CD4-positive, CD25-positive, alpha-beta regulatory T cell (primary cell): ENCODE data around the gene CD247. TPM values are rescaled to one million over a fixed set of nuclear protein-coding genes. Genes with fewer than 3 reads are reported as not detected.

Experiments used
- ATAC-seq, 2 donors: fragments of 150-1000 bp; cut with Tn5 transposase; one replicate each; pipeline ENCODE4 v1.10.0; 2021; ENCODE audit warnings: low read depth in 2 of 2, moderate number of reproducible peaks in 2 of 2, moderate library complexity in 1 of 2
- DNase-seq, 3 donors: peaks; one replicate each; pipeline versions ENCODE4 v3.0.0 to v3.0.0-alpha.2; 2012 to 2022; ENCODE audit warnings: mixed read lengths in 1 of 3
- H3K27ac ChIP-seq: one replicate; pipeline ENCODE4 v1.7.0; 2013; ENCODE audit warnings: mild to moderate bottlenecking, low read length; ENCODE audit not compliant: insufficient read depth, poor library complexity, severe bottlenecking
- H3K27me3 ChIP-seq: one replicate; pipeline ENCODE4 v1.7.0; 2013; ENCODE audit warnings: low read length; ENCODE audit not compliant: control insufficient read depth, insufficient read depth
- H3K36me3 ChIP-seq: one replicate; pipeline ENCODE4 v1.7.0; 2013; ENCODE audit warnings: mild to moderate bottlenecking, low read length, moderate library complexity; ENCODE audit not compliant: control insufficient read depth, insufficient read depth
- H3K4me1 ChIP-seq: 2 replicates; pipeline ENCODE4 v1.7.0; 2013; ENCODE audit warnings: mild to moderate bottlenecking, low read length; ENCODE audit not compliant: insufficient read depth, control insufficient read depth, poor library complexity, severe bottlenecking
- H3K4me3 ChIP-seq: one replicate; pipeline ENCODE4 v1.7.0; 2013; ENCODE audit warnings: low read depth, mild to moderate bottlenecking, low read length, moderate library complexity
- H3K9me3 ChIP-seq, 2 experiments: 1 replicate in 1 of 2; 2 replicates in 1 of 2; pipeline ENCODE4 v1.7.0; 2013; ENCODE audit warnings: low read length in 2 of 2, mild to moderate bottlenecking in 1 of 2, moderate library complexity in 1 of 2; ENCODE audit not compliant: control insufficient read depth in 2 of 2
- H3K27ac Mint-ChIP-seq, 3 donors: one replicate each; pipeline ENCODE4 v1.8.0; 2020 to 2022; ENCODE audit warnings: mild to moderate bottlenecking in 3 of 3, mixed read lengths in 3 of 3, moderate library complexity in 2 of 3
- H3K27me3 Mint-ChIP-seq: one replicate; pipeline ENCODE4 v1.8.0; 2022; ENCODE audit warnings: mild to moderate bottlenecking, mixed read lengths
- H3K36me3 Mint-ChIP-seq: one replicate; pipeline ENCODE4 v1.8.0; 2020; ENCODE audit warnings: mixed read lengths
- H3K4me1 Mint-ChIP-seq, 4 donors: one replicate each; pipeline ENCODE4 v1.8.0; 2020 to 2022; ENCODE audit warnings: mixed read lengths in 4 of 4, mild to moderate bottlenecking in 1 of 4
- H3K4me3 Mint-ChIP-seq, 4 donors: one replicate each; pipeline ENCODE4 v1.8.0; 2020 to 2022; ENCODE audit warnings: mild to moderate bottlenecking in 4 of 4, mixed read lengths in 4 of 4, moderate library complexity in 3 of 4
- H3K9me3 Mint-ChIP-seq, 7 donors: one replicate each; pipeline ENCODE4 v1.8.0; 2020 to 2022; ENCODE audit warnings: mixed read lengths in 7 of 7, mild to moderate bottlenecking in 3 of 7, moderate library complexity in 2 of 7
- polyA plus RNA-seq, 4 donors: library from polyadenylated mRNA; unstranded; fragments of 300-500 nt; fragmentation: Illumina TruSeq; gene quantifications; one replicate each; pipeline ENCODE4 v1.2.3, GENCODE V29; 2021
- total RNA-seq: library from RNA; stranded (reverse); gene quantifications from one replicate; pipeline ENCODE4 v1.2.3, GENCODE V29; 2022

The CD247 gene
- total and polyA plus RNA-seq, 5 donors from 2014 or later, result 410 to 718 (median 424) TPM

DNA sequence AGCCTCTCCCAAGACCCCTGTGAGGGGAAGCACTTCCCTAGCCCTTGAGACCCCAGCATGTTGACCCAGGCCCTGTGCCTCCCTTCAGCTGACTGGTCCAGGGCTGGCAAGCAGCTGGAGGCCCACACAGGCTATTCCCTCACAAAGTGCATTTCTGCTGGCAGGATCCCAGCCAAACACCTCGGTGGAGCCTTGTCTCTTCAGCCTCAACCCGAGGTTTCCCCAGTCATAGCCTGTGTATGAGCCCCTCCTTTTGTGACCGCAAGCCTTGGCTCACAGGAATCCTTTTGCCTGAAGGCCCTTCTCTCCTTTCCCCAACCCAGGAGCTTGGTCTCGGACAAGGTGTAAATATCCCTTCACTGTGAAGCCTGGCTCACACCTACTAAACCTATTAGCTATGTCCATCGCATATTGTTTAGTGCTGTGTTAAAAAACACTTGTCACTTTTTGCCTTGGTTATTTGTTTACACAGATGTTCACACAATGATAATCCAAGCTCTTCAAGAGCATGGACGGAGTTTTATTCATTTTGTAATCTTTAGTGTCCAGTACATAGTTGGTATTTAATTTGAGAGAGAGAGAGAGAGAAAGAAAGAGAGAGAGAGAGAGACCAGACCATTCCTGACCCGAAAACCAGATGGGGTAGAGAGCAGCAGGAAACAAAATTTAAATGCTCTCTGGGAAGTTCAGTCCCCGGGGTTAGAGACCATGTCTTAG, 8.5 kb upstream of the CD247 start:
- Mint-ChIP-seq H3K36me3 (no peaks in the 10 kb centered on the region), H3K27me3 (peaks cover 17% of the 10 kb centered on the region), H3K9me3 (no peaks in the 10 kb centered on the region), H3K4me1 (peaks cover 0 to 4% (median 1%) of the 10 kb centered on the region in 4 donors), H3K27ac (peak overlapping the region in 1 of 3 donors; percentile 61), H3K4me3 (no peak overlapping the region)
- Histone ChIP-seq H3K36me3 (no peaks in the 10 kb centered on the region), H3K4me3 (no peak overlapping the region), H3K9me3 (no peaks in the 10 kb centered on the region), H3K27me3 (no peaks in the 10 kb centered on the region), H3K4me1 (no peaks in the 10 kb centered on the region), H3K27ac (no peak overlapping the region)
- DNase-seq, result no peak
- ATAC-seq, result no peak

DNA sequence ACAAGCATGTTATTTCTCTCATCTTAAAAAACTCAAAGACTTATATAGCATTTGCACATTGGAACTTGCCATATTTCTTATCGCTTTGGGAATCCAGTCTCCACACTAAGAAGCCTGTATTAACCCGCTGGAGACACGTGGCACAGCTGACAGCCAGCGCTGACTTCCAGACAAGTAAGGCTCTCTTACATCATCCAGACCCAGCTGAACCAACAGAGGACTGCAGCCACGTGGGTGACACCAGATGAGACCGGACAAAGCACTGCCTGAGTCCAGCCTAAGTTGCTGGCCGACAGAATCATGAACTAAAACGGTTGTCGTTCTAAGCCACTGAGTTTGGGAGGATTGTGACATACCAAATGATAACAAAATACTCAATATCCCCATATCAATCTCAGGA, 6.3 kb upstream of the CD247 start:
- no peak for ATAC-seq
- Histone ChIP-seq H3K27ac (no peak overlapping the region), H3K4me3 (no peak overlapping the region), H3K27me3 (no peaks in the 10 kb centered on the region), H3K9me3 (no peaks in the 10 kb centered on the region), H3K4me1 (no peaks in the 10 kb centered on the region), H3K36me3 (no peaks in the 10 kb centered on the region)
- H3K27ac Mint-ChIP-seq, result no peak overlapping the region
- H3K9me3 Mint-ChIP-seq, result no peaks in the 10 kb centered on the region
- H3K36me3 Mint-ChIP-seq, result no peaks in the 10 kb centered on the region
- no peak overlapping the region for H3K4me3 Mint-ChIP-seq
- DNase-seq, result no peak
- peaks cover 14% of the 10 kb centered on the region for H3K27me3 Mint-ChIP-seq
- H3K4me1 Mint-ChIP-seq, result peaks cover 0 to 16% (median 14%) of the 10 kb centered on the region in 4 donors

DNA sequence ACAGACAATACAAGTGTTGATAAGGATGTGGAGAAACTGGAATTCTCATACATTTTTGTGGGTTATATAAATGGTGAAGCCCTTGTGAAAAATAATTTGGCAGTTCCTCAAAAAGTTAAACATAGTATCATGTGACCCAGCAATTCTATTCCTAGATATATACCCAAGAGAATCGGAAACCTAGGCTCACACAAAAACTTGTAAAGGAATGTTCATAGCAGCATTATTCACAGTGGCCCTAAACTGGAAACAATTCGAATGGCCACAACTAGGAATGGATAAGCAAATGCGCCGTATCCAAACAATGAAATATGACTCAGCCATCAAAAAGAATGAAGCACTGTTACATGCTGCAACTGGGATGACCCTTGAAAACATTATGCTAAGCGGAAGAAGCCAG, 3.9 kb upstream of the CD247 start:
- Histone ChIP-seq H3K9me3 (no peaks in the 10 kb centered on the region), H3K36me3 (no peaks in the 10 kb centered on the region), H3K27me3 (no peaks in the 10 kb centered on the region), H3K4me3 (no peak overlapping the region), H3K27ac (no peak overlapping the region), H3K4me1 (peaks cover 11% of the 10 kb centered on the region)
- H3K36me3 Mint-ChIP-seq, result peaks cover 8% of the 10 kb centered on the region
- H3K4me3 Mint-ChIP-seq, result peak overlapping the region in 1 of 4 donors; percentile 1
- ATAC-seq (no peak), DNase-seq (no peak)
- no peaks in the 10 kb centered on the region for H3K9me3 Mint-ChIP-seq
- H3K27me3 Mint-ChIP-seq, result peaks cover 11% of the 10 kb centered on the region
- peaks cover 4 to 23% (median 19%) of the 10 kb centered on the region in 4 donors for H3K4me1 Mint-ChIP-seq
- H3K27ac Mint-ChIP-seq, result no peak overlapping the region

DNA sequence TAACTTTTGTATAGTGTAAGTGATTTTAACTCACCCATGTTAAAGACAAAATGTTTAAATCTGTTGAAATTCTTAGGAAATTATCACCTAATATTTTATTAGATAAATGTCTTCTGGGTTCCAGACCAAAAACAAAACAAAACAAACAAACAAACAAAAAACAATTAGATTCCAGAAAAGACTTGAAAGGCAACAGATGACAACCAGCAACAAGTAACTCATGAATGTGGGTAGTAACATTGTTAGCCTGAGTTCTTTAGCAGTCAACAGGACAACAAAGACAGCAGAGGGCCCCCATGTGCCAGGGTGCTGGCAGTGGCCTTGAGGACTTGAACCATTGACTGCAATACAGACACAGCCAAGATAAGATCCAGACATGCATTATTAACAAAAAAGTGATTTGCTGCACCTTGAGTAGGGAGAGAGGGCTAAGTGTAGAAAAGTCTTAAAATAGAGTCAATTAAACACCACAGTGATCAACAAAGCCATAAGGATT, 2.4 kb upstream of the CD247 start:
- Histone ChIP-seq H3K4me1 (peaks cover 25% of the 10 kb centered on the region), H3K27me3 (no peaks in the 10 kb centered on the region), H3K27ac (no peak overlapping the region), H3K4me3 (no peak overlapping the region), H3K9me3 (no peaks in the 10 kb centered on the region), H3K36me3 (peaks cover 4% of the 10 kb centered on the region)
- Mint-ChIP-seq H3K27me3 (peaks cover 6% of the 10 kb centered on the region), H3K27ac (peak overlapping the region in 1 of 3 donors; percentile 44), H3K36me3 (peaks cover 20% of the 10 kb centered on the region), H3K4me1 (peaks cover 4 to 27% (median 21%) of the 10 kb centered on the region in 4 donors), H3K9me3 (no peaks in the 10 kb centered on the region), H3K4me3 (peak overlapping the region in 2 of 4 donors; percentile 45 to 55)
- no peak for ATAC-seq
- DNase-seq, result peak in 1 of 3 donors; percentile 52

DNA sequence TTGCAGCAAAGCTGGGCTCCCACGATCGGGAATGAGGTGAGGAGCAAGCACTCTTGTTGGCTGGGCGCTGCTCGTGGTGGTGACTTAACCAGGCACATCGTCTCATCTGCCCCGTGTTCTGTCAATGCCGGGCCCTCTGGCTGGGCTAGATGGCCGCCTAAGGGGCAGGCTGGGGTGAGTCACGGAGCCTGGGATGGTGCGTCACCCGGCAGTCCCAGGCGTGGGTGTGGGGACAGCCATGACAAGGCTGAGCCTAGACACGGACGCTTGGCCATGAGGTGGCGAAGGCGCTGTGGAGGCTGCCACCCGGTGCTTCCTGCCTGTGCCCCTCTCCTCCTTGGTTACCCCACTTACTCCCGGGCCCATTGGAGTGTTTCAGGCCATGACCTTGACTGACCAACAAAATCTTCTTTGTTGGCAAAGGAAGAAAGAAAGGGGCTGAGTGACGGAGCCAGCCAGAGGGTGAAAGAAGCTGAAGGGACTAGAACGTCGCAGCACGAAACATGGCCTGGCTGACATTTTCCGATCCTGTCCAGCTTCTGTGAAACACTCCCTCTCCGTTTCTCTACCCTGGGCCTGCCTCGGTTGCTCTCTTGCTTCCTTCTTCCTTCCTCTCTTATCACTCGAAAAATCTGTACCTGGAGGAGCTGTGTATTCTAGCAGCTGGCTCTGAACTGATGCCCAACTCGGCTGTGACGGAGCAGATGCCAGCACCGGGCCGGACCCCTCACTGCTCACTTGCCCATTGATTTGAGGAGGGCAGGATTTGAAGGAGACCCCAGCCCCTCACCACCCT, 596 bp downstream of the CD247 start:
- peak overlapping the region; percentile 93 for H3K27ac ChIP-seq
- Mint-ChIP-seq H3K27ac (peak overlapping the region; percentile 99 to 100 (median 99)), H3K27me3 (no peaks in the 10 kb centered on the region), H3K4me3 (peak overlapping the region; percentile 95 to 99 (median 98)), H3K4me1 (peaks cover 12 to 48% (median 26%) of the 10 kb centered on the region in 4 donors), H3K9me3 (no peaks in the 10 kb centered on the region), H3K36me3 (peaks cover 40% of the 10 kb centered on the region)
- peaks cover 55% of the 10 kb centered on the region for H3K4me1 ChIP-seq
- H3K9me3 ChIP-seq, result no peaks in the 10 kb centered on the region
- H3K27me3 ChIP-seq, result no peaks in the 10 kb centered on the region
- H3K36me3 ChIP-seq, result peaks cover 11% of the 10 kb centered on the region
- H3K4me3 ChIP-seq, result peak overlapping the region; percentile 98
- ATAC-seq (peak; percentile 82 to 86), DNase-seq (peak; percentile 69 to 80 (median 78))

DNA sequence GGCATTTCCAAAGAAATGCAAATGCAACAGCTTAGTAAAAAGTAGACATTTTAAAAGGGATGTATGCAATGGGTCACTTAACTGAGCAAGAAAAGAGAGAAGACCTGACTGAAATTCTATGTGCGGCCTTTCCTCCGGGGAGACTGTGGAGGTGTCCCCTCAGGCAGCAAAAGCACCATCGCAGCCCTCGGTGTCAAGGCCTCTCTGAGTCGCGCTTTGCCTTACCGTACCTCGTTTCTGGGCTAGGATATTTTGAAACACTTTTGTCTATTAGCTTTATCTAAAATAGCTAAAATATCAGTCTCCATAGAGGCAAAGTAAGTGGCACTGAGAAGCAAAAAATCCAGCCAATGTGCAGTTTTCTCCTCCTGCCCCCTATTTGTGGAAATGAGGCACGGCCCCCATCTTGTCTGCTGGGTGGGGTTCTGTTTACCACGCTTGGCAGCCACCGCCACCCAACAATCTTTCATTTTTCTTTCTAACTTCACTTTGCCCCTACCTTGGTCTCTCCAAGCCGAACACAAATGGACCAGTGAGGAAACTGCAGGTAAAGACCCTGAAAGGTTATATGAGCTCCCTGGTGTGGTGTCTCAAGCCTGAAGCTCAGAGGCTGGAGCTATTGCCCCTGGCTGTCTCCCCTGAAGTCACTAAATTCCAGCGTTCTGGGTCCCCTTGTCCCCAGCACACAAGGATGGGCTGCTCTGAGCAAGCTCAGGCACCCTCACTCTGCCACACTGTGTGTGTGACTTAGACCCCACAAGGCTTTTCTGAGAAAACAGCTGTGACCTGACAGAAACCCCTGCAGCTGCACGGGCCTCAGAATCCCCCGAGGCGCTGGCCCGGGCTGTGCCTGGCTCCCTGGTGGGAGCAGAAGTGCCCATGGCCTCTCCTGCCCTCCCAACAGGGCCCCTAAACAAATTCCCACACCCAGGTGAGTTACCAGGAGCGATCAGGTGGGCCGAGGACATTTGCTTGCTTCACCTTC, 1.6 kb downstream of the CD247 start:
- DNase-seq, result peak; percentile 23 to 77 (median 68)
- peak overlapping the region; percentile 99 to 100 (median 99) for H3K27ac Mint-ChIP-seq
- peaks cover 50% of the 10 kb centered on the region for H3K36me3 Mint-ChIP-seq
- H3K27ac ChIP-seq, result peak overlapping the region; percentile 93
- no peaks in the 10 kb centered on the region for H3K9me3 Mint-ChIP-seq
- H3K27me3 Mint-ChIP-seq, result no peaks in the 10 kb centered on the region
- H3K9me3 ChIP-seq, result no peaks in the 10 kb centered on the region
- H3K4me1 ChIP-seq, result peaks cover 65% of the 10 kb centered on the region
- H3K4me3 ChIP-seq, result peak overlapping the region; percentile 98
- peaks cover 22% of the 10 kb centered on the region for H3K36me3 ChIP-seq
- H3K4me1 Mint-ChIP-seq, result peaks cover 20 to 58% (median 33%) of the 10 kb centered on the region in 4 donors
- peak; percentile 3 to 9 for ATAC-seq
- peak overlapping the region; percentile 95 to 99 (median 98) for H3K4me3 Mint-ChIP-seq
- no peaks in the 10 kb centered on the region for H3K27me3 ChIP-seq

DNA sequence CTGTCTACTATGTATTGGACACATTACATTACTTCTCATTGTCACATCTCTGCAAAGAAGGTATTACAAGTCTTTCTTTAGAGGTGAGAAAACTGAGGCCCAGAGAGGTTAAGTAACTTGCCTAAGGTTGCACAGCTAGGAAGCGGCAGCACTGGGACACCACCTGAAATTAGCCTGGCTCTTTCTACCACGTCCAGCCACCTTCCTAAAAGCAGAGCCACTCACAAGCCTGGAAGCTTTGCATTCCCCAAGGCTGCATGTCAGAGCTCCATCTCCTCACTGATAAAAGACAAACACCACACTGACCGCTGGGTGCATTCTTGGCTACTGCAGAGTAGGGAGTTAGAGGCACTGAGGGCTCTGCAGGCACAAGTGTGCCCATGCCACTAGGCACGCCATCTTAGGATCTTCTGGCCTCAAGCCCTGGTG, 2.4 kb downstream of the CD247 start:
- Histone ChIP-seq H3K4me3 (peak overlapping the region; percentile 98), H3K27me3 (no peaks in the 10 kb centered on the region), H3K9me3 (no peaks in the 10 kb centered on the region), H3K27ac (peak overlapping the region; percentile 93), H3K36me3 (peaks cover 30% of the 10 kb centered on the region), H3K4me1 (peaks cover 73% of the 10 kb centered on the region)
- peak overlapping the region; percentile 99 to 100 (median 99) for H3K27ac Mint-ChIP-seq
- no peaks in the 10 kb centered on the region for H3K27me3 Mint-ChIP-seq
- peaks cover 54% of the 10 kb centered on the region for H3K36me3 Mint-ChIP-seq
- peaks cover 20 to 64% (median 36%) of the 10 kb centered on the region in 4 donors for H3K4me1 Mint-ChIP-seq
- peak overlapping the region; percentile 95 to 99 (median 98) for H3K4me3 Mint-ChIP-seq
- no peak for ATAC-seq
- H3K9me3 Mint-ChIP-seq, result no peaks in the 10 kb centered on the region
- no peak for DNase-seq
